C4-2B (cell line): ENCODE measurements around the gene GPX5.
"Not testable (repeated sequence)": the region's sequence is repeated elsewhere in the genome, so short reads cannot be mapped to it uniquely, and the experiment has no call there.

Experiments
- H3K27ac ChIP-seq: fragments of 450-650 bp; 2 replicates; pipeline ENCODE4 v1.5.1; 2017
- ZFX ChIP-seq: fragments of 450-650 bp; IDR thresholded peaks from 2 replicates; pipeline ENCODE4 v1.6.1; 2017
- TF ChIP-seq, protein P1 (sequence below): fragments of 450-650 bp; conservative IDR thresholded peaks from 2 replicates; pipeline ENCODE4 v1.5.1; 2017; ENCODE audit warnings: mild to moderate bottlenecking

GPX5 gene

GRCh38 chr6:28537509-28538140 is 11.9 kb downstream of the GPX5 start:
- no peak for TF ChIP-seq ZFX
- TF ChIP-seq, protein P1, sequence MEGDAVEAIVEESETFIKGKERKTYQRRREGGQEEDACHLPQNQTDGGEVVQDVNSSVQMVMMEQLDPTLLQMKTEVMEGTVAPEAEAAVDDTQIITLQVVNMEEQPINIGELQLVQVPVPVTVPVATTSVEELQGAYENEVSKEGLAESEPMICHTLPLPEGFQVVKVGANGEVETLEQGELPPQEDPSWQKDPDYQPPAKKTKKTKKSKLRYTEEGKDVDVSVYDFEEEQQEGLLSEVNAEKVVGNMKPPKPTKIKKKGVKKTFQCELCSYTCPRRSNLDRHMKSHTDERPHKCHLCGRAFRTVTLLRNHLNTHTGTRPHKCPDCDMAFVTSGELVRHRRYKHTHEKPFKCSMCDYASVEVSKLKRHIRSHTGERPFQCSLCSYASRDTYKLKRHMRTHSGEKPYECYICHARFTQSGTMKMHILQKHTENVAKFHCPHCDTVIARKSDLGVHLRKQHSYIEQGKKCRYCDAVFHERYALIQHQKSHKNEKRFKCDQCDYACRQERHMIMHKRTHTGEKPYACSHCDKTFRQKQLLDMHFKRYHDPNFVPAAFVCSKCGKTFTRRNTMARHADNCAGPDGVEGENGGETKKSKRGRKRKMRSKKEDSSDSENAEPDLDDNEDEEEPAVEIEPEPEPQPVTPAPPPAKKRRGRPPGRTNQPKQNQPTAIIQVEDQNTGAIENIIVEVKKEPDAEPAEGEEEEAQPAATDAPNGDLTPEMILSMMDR: no peak
- no peak overlapping the region for H3K27ac ChIP-seq

GRCh38 chr6:28541996-28542395 is 16.3 kb downstream of the GPX5 start:
- TF ChIP-seq ZFX: no peak
- TF ChIP-seq, protein P1: no peak
- H3K27ac ChIP-seq: peak overlapping the region; percentile 45; the same call in 1 of the 2 replicates

- peak overlapping the region; percentile 45 for H3K27ac ChIP-seq
- TF ChIP-seq ZFX: no peak
- TF ChIP-seq, protein P1: peak; percentile 89
These were observed 17.0 kb downstream of the GPX5 start for GRCh38 chr6:28542440-28543296.

DNA sequence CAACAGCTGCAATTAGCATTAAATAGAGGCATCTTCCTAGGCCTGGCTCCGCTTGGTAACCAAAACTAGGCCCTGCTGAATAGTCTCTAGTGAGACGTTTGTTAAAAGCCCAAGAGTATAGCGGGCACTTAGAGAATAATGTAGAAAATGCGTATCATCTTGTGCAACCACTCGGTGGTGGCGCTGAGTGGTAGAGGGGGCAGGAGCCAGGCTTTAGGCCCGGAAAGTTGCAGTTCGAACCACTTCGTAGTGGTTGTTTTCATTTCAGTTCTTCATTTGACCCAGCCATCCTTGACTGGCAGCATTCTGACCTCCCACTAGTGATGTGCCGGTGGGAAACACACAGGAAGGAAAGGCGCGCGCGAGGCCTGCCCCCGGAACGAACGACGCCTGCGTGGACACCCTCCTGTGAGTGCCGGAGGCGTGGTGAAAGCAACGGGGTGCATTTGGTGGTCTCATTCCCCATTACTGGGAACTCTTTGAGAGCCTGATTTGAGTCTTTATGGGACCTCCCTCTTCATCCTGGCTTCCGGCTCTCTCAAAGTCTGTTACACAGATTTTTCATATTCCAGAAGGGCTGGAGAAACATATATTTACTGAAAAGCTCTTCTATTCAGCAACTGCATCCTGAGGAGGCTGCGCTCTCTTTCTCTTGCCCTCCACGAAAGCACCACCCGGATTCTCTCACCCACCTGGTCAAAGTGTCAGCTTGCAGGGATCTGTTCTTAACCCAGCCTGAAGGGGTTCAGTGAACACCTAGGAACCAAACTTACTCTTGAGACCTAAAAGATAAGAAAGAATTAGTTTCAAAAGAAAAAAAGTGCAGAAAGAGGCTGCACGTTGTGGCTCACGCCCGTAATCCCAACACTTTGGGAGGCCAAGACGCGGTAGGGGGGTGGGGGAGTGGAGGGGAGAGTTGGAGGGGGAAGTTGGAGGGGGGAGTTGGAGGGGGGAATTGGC is 18.2 kb downstream of the GPX5 start:
- H3K27ac ChIP-seq: no peak overlapping the region
- TF ChIP-seq, protein P1: no peak
- TF ChIP-seq ZFX: no peak

DNA sequence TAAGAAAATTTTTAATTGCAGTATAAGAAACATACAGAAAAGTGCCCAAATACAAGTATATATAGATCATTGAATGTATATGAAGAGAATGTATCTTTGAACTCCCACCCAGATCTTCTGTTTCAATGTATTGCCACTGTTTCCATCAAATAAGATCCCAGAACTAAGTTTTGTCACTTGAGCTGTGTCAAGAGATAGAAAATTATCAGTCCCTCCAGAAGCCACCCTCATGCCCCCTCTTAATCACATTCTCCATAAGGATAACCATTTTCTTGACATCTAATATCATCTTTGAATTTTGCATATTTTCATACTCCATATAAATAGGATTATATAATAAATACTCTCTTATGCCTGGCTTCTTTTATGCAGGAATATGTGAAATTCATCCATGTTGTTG is 20.3 kb downstream of the GPX5 start:
- H3K27ac ChIP-seq: no peak overlapping the region
- no peak for TF ChIP-seq ZFX
- TF ChIP-seq, protein P1: no peak

DNA sequence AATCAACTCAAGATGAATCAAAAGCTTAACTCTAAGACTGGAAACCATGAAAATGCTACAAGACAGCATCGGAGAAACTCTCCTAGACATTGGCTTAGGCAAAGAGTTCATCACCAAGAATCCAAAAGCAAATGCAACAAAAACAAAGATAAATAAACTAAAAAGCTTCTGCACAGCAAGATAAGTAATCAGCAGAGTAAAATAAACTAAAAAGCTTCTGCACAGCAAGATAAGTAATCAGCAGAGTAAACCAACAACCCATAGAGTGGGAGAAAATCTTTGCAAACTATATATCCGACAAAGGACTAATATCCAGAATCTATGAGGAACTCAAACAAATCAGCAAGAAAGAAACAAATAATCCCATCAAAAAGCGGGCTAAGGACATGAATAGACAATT is 21.3 kb downstream of the GPX5 start:
- H3K27ac ChIP-seq: not testable (repeated sequence)

DNA sequence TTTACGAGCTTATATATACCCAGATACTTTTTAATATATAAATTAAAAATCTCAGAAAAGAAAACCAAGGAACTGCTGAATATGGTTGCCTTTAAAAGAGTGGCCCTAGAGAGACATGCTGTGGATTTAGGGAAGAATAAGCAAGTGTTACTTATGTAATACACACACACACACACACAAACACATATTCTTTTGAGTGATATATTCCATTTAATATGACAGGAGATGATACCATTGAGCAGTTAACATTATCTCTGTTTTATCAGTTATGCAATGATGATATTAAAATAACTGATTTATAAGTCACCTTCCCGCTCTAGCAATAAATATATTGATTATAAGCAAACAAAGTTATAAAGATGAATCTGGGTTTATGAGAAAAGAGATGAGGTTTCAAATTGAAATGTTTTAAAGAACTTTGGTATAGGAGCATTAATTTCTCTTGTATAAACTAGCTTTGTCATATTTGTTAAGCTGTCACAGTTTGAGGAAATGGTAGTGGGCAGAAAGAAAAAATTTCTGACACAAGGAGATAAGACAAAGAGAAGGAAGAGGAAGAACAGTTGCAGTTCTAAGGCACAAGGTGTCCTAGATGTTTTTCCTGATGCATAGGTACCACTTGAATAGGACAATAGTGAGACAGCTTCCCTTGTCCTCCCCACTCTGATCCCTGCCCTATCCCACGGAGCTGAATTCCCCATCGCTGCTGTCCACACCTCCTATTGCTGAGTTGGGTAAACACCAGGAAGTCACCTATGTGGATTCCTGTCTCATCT is 26.4 kb downstream of the GPX5 start:
- H3K27ac ChIP-seq: no peak overlapping the region
- TF ChIP-seq, protein P1: no peak
- TF ChIP-seq ZFX: no peak
